GM23338 (cell line): ENCODE measurements around the gene MYOF. TPM values are rescaled to one million over a fixed set of nuclear protein-coding genes. Genes with fewer than 3 reads are reported as not detected.

Experiments
- ATAC-seq: fragments of 200-7000 bp; cut with Tn5 transposase; 3 replicates; pipeline ENCODE4 v1.9.1; 2020
- DNase-seq: peaks from one replicate; pipeline ENCODE4 v3.0.0-alpha.2; 2015; ENCODE audit warnings: low spot score
- H2AFZ ChIP-seq: fragments of 200-600 bp; sonication (generic); 2 replicates; pipeline ENCODE4 v1.8.0; 2016; ENCODE audit warnings: antibody characterized with exemption, mild to moderate bottlenecking, moderate library complexity
- H3F3A ChIP-seq: fragments of 200-600 bp; sonication (generic); replicated peaks from 2 replicates; pipeline ENCODE4 v1.8.0; 2017; ENCODE audit warnings: antibody characterized with exemption, mixed run types, low read depth
- H3K27ac ChIP-seq: fragments of 200-600 bp; sonication (generic); 2 replicates; pipeline ENCODE4 v1.6.1; 2016; ENCODE audit warnings: low read depth
- H3K27me3 ChIP-seq: fragments of 200-600 bp; sonication (generic); 2 replicates; pipeline ENCODE4 v1.8.0; 2016; ENCODE audit warnings: mild to moderate bottlenecking, mixed run types, moderate library complexity; ENCODE audit not compliant: insufficient read depth
- H3K36me3 ChIP-seq: fragments of 200-600 bp; sonication (generic); 2 replicates; pipeline ENCODE4 v1.8.0; 2016; ENCODE audit warnings: mild to moderate bottlenecking; ENCODE audit not compliant: insufficient read depth
- H3K4me1 ChIP-seq: fragments of 200-600 bp; sonication (generic); 2 replicates; pipeline ENCODE4 v1.8.0; 2016; ENCODE audit warnings: mild to moderate bottlenecking, moderate library complexity; ENCODE audit not compliant: insufficient read depth
- H3K4me2 ChIP-seq: fragments of 200-600 bp; sonication (generic); 2 replicates; pipeline ENCODE4 v1.7.1; 2017; ENCODE audit warnings: mixed run types
- H3K4me3 ChIP-seq: fragments of 200-600 bp; sonication (generic); 2 replicates; pipeline ENCODE4 v1.6.1; 2016; ENCODE audit warnings: mixed run types
- H3K79me2 ChIP-seq: fragments of 200-600 bp; sonication (generic); replicated peaks from 2 replicates; pipeline ENCODE4 v1.8.0; 2017; ENCODE audit warnings: mild to moderate bottlenecking; ENCODE audit not compliant: insufficient read depth
- H3K9me2 ChIP-seq: fragments of 200-600 bp; sonication (generic); 2 replicates; pipeline ENCODE4 v1.8.0; 2017; ENCODE audit not compliant: insufficient read depth
- H4K20me1 ChIP-seq: fragments of 200-600 bp; sonication (generic); replicated peaks from 2 replicates; pipeline ENCODE4 v1.8.0; 2017; ENCODE audit warnings: mild to moderate bottlenecking; ENCODE audit not compliant: insufficient read depth
- H3K27ac Mint-ChIP-seq: 2 replicates; pipeline ENCODE4 v1.8.0; 2020; ENCODE audit warnings: inconsistent platforms, mild to moderate bottlenecking, moderate library complexity, mixed read lengths
- H3K27me3 Mint-ChIP-seq: 3 replicates; pipeline ENCODE4 v1.8.0; 2022; ENCODE audit warnings: low read depth, mild to moderate bottlenecking, moderate library complexity, mixed read lengths, inconsistent platforms; ENCODE audit not compliant: insufficient read depth, poor library complexity
- H3K36me3 Mint-ChIP-seq: 3 replicates; pipeline ENCODE4 v1.8.0; 2021; ENCODE audit warnings: low read depth, mild to moderate bottlenecking, inconsistent platforms, moderate library complexity, mixed read lengths
- H3K4me1 Mint-ChIP-seq: 3 replicates; pipeline ENCODE4 v1.8.0; 2020; ENCODE audit warnings: mild to moderate bottlenecking, inconsistent platforms, mixed read lengths
- H3K4me3 Mint-ChIP-seq: 3 replicates; pipeline ENCODE4 v1.8.0; 2021; ENCODE audit warnings: moderate library complexity, mild to moderate bottlenecking, inconsistent platforms, mixed read lengths
- H3K9me3 Mint-ChIP-seq: 3 replicates; pipeline ENCODE4 v1.8.0; 2020; ENCODE audit warnings: moderate library complexity, mild to moderate bottlenecking, inconsistent platforms, mixed read lengths
- CREB1 ChIP-seq: fragments of 250-450 bp; sonication (Bioruptor Pico); IDR thresholded peaks from 2 replicates; pipeline ENCODE4 v1.5.0; 2020; ENCODE audit warnings: low read depth, mild to moderate bottlenecking, moderate library complexity
- ETS1 ChIP-seq: IDR thresholded peaks from 2 replicates; pipeline ENCODE4 v1.6.1; 2016; ENCODE audit warnings: antibody characterized with exemption
- EZH2phosphoT487 ChIP-seq: fragments of 200-600 bp; sonication (generic); IDR thresholded peaks from one replicate; pipeline ENCODE4 v1.8.1; 2018; ENCODE audit warnings: antibody characterized with exemption; ENCODE audit not compliant: unreplicated experiment
- JUNB ChIP-seq: IDR thresholded peaks from one replicate; pipeline ENCODE4 v1.6.1; 2016; ENCODE audit warnings: antibody characterized with exemption; ENCODE audit not compliant: unreplicated experiment
- NANOG ChIP-seq: IDR thresholded peaks from 2 replicates; pipeline ENCODE4 v1.6.1; 2016; ENCODE audit warnings: antibody characterized with exemption, borderline replicate concordance
- POLR2AphosphoS5 ChIP-seq: IDR thresholded peaks from 2 replicates; pipeline ENCODE4 v1.6.1; 2016; ENCODE audit warnings: antibody characterized with exemption, low read depth
- STAT1 ChIP-seq: IDR thresholded peaks from one replicate; pipeline ENCODE4 v1.6.1; 2016; ENCODE audit warnings: antibody characterized with exemption; ENCODE audit not compliant: unreplicated experiment
- ZNF114 ChIP-seq: fragments of 250-450 bp; sonication (Bioruptor Pico); IDR thresholded peaks from 2 replicates; pipeline ENCODE4 v1.5.0; 2020; ENCODE audit warnings: mild to moderate bottlenecking, moderate library complexity
- ZNF462 ChIP-seq: fragments of 250-450 bp; sonication (Bioruptor Pico); IDR thresholded peaks from 2 replicates; pipeline ENCODE4 v1.5.0; 2020; ENCODE audit warnings: mild to moderate bottlenecking, moderate library complexity
- polyA plus RNA-seq: library from polyadenylated mRNA; unstranded; fragments of >200 nt; fragmentation: Nextera tagmentation; extraction: Ambion mirVana; gene quantifications from 2 replicates; pipeline ENCODE4 v1.2.1, GENCODE V29; 2016
- total RNA-seq: library from RNA; depleted of rRNA; stranded (reverse); fragments of >200 nt; shearing (Covaris generic); gene quantifications from 2 replicates; pipeline ENCODE4 v1.2.3, GENCODE V29; 2014
- TF ChIP-seq, protein P1 (sequence below), 2 experiments: fragments of 200-600 bp in 1 of 2; sonication (generic) in 1 of 2; conservative IDR thresholded peaks; 2 replicates each; pipeline versions ENCODE4 v1.5.1 to v1.6.1; 2016 to 2017; ENCODE audit warnings: antibody characterized with exemption in 2 of 2, low read depth in 2 of 2, mild to moderate bottlenecking in 2 of 2, moderate library complexity in 1 of 2

Gene MYOF
- total and polyA plus RNA-seq, 2 experiments from 2014 or later = 0.82 to 1.4 TPM

GRCh38 chr10:93300288-93300917, 181.7 kb downstream of the MYOF start:
- peaks cover 16% of the 10 kb centered on the region for H3K4me1 ChIP-seq
- H3K9me3 Mint-ChIP-seq = no peaks in the 10 kb centered on the region; the same call in 2 of the 3 replicates
- no peak for ATAC-seq

More at GRCh38 chr10:93300288-93300917, 181.7 kb downstream of the MYOF start:
- no peaks in the 10 kb centered on the region for H3F3A ChIP-seq
- H3K27me3 ChIP-seq = no peaks in the 10 kb centered on the region
- Mint-ChIP-seq H3K27me3 (peaks cover 7% of the 10 kb centered on the region), H3K27ac (no peak overlapping the region), H3K36me3 (no peaks in the 10 kb centered on the region), H3K4me1 (peaks cover 15% of the 10 kb centered on the region), H3K4me3 (no peak overlapping the region)
- TF ChIP-seq NANOG (no peak), ETS1 (no peak), ZNF114 (no peak), STAT1 (no peak), EZH2phosphoT487 (no peak), JUNB (no peak), POLR2AphosphoS5 (no peak), CREB1 (CRISPR knock-in tag) (no peak), ZNF462 (CRISPR knock-in tag) (no peak)
- TF ChIP-seq, protein P1, sequence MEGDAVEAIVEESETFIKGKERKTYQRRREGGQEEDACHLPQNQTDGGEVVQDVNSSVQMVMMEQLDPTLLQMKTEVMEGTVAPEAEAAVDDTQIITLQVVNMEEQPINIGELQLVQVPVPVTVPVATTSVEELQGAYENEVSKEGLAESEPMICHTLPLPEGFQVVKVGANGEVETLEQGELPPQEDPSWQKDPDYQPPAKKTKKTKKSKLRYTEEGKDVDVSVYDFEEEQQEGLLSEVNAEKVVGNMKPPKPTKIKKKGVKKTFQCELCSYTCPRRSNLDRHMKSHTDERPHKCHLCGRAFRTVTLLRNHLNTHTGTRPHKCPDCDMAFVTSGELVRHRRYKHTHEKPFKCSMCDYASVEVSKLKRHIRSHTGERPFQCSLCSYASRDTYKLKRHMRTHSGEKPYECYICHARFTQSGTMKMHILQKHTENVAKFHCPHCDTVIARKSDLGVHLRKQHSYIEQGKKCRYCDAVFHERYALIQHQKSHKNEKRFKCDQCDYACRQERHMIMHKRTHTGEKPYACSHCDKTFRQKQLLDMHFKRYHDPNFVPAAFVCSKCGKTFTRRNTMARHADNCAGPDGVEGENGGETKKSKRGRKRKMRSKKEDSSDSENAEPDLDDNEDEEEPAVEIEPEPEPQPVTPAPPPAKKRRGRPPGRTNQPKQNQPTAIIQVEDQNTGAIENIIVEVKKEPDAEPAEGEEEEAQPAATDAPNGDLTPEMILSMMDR (conservative IDR thresholded peaks at IDR 0.05; ENCODE audit: low read depth in 2 of 2) = no peak
- H3K36me3 ChIP-seq = no peaks in the 10 kb centered on the region
- H2AFZ ChIP-seq = no peak overlapping the region
- no peak overlapping the region for H3K4me3 ChIP-seq
- no peaks in the 10 kb centered on the region for H3K9me2 ChIP-seq
- no peaks in the 10 kb centered on the region; the same call in 1 of the 2 replicates for H3K79me2 ChIP-seq
- DNase-seq = no peak
- H4K20me1 ChIP-seq = no peaks in the 10 kb centered on the region
- 0 out of 2 replicates have a peak overlapping the region, but pooled peaks have one; percentile 46 for H3K27ac ChIP-seq
- no peak overlapping the region for H3K4me2 ChIP-seq
